ENCODE measurements around the gene ZNF766.

ZNF766 gene

GRCh38 chr19:52224211-52224610 lies 45.2 kb upstream of the ZNF766 start:
- TF ChIP-seq FOXM1 (IDR thresholded peaks at IDR 0.05; ENCODE audit: borderline replicate concordance, low read depth), result no peak
- no peak for TF ChIP-seq RAD21 (IDR thresholded peaks at IDR 0.05; ENCODE audit: low read depth)
- no peak for TF ChIP-seq CREB1 (IDR thresholded peaks at IDR 0.05; ENCODE audit: low read depth)
- TF ChIP-seq NFIC (IDR thresholded peaks at IDR 0.05), result no peak
- no peak for TF ChIP-seq USF1 (IDR thresholded peaks at IDR 0.05)
- TF ChIP-seq ZBTB7A (IDR thresholded peaks at IDR 0.05; ENCODE audit: low read depth), result no peak
- TF ChIP-seq TCF12 (IDR thresholded peaks at IDR 0.05; ENCODE audit: low read depth), result no peak
- no peak for TF ChIP-seq CEBPB (IDR thresholded peaks at IDR 0.05)
- TF ChIP-seq TEAD4 (IDR thresholded peaks at IDR 0.05), result no peak
- no peak for TF ChIP-seq TAF1 (IDR thresholded peaks at IDR 0.05; ENCODE audit: low read depth)

- TF ChIP-seq NFIC (IDR thresholded peaks at IDR 0.05) (no peak), YY1 (IDR thresholded peaks at IDR 0.05; ENCODE audit: low read depth) (no peak), TCF12 (IDR thresholded peaks at IDR 0.05; ENCODE audit: low read depth) (no peak), CREB1 (IDR thresholded peaks at IDR 0.05; ENCODE audit: low read depth) (no peak), TEAD4 (IDR thresholded peaks at IDR 0.05) (no peak), FOXM1 (IDR thresholded peaks at IDR 0.05; ENCODE audit: borderline replicate concordance, low read depth) (no peak), TAF1 (IDR thresholded peaks at IDR 0.05; ENCODE audit: low read depth) (no peak), EGR1 (IDR thresholded peaks at IDR 0.05) (no peak), EP300 (IDR thresholded peaks at IDR 0.05; ENCODE audit: borderline replicate concordance) (no peak)
Measured at GRCh38 chr19:52226652-52227051, 42.7 kb upstream of the ZNF766 start.

DNA sequence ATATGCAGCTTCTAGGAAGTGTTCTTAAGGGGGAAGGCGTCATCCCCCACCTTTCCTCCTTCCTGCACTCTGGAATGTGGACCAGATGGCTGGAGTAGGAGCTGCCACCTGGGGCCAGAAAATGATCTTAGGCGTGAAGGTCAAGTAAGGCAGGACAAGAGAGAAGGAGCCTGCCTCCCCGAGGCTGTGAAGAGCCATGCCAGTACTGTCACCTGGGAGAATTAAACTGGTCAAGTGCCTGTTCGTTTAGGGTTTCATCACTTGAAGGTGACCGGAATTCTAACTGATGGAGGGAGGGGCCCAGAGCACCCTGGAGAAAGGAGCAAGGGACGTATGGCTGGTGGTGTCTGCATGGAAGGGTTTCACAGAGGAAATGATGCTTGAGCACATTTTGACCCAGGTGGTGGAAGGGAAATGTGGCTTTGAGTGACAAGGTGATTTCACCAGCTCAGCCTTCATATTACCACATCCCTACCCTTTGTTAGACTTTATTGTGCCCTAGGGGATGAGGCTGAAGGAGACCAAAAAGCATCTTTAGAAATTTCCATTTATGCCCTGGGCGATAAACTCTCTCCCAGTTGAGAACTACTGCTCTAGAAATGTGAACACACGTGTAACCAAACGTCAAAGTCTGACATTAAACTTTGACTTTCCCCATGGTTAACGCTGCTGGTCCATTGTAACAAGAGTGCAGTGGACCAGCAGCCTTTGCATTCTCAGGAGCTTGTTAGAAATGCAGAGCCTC lies 42.0 kb upstream of the ZNF766 start:
- TF ChIP-seq, protein P1, sequence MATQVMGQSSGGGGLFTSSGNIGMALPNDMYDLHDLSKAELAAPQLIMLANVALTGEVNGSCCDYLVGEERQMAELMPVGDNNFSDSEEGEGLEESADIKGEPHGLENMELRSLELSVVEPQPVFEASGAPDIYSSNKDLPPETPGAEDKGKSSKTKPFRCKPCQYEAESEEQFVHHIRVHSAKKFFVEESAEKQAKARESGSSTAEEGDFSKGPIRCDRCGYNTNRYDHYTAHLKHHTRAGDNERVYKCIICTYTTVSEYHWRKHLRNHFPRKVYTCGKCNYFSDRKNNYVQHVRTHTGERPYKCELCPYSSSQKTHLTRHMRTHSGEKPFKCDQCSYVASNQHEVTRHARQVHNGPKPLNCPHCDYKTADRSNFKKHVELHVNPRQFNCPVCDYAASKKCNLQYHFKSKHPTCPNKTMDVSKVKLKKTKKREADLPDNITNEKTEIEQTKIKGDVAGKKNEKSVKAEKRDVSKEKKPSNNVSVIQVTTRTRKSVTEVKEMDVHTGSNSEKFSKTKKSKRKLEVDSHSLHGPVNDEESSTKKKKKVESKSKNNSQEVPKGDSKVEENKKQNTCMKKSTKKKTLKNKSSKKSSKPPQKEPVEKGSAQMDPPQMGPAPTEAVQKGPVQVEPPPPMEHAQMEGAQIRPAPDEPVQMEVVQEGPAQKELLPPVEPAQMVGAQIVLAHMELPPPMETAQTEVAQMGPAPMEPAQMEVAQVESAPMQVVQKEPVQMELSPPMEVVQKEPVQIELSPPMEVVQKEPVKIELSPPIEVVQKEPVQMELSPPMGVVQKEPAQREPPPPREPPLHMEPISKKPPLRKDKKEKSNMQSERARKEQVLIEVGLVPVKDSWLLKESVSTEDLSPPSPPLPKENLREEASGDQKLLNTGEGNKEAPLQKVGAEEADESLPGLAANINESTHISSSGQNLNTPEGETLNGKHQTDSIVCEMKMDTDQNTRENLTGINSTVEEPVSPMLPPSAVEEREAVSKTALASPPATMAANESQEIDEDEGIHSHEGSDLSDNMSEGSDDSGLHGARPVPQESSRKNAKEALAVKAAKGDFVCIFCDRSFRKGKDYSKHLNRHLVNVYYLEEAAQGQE (IDR thresholded peaks at IDR 0.05; ENCODE audit: low read depth), result no peak
- TF ChIP-seq RAD21 (IDR thresholded peaks at IDR 0.05; ENCODE audit: low read depth) (no peak), EGR1 (IDR thresholded peaks at IDR 0.05) (no peak), ZBTB7A (IDR thresholded peaks at IDR 0.05; ENCODE audit: low read depth) (no peak), CREB1 (IDR thresholded peaks at IDR 0.05; ENCODE audit: low read depth) (no peak), NFIC (IDR thresholded peaks at IDR 0.05) (no peak), EP300 (IDR thresholded peaks at IDR 0.05; ENCODE audit: borderline replicate concordance) (no peak), CEBPB (IDR thresholded peaks at IDR 0.05) (no peak), YY1 (IDR thresholded peaks at IDR 0.05; ENCODE audit: low read depth) (no peak), TEAD4 (IDR thresholded peaks at IDR 0.05) (no peak), USF1 (IDR thresholded peaks at IDR 0.05) (no peak), TCF12 (IDR thresholded peaks at IDR 0.05; ENCODE audit: low read depth) (no peak), TAF1 (IDR thresholded peaks at IDR 0.05; ENCODE audit: low read depth) (no peak)
- TF ChIP-seq, protein P2, sequence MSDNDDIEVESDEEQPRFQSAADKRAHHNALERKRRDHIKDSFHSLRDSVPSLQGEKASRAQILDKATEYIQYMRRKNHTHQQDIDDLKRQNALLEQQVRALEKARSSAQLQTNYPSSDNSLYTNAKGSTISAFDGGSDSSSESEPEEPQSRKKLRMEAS (IDR thresholded peaks at IDR 0.05), result no peak

DNA sequence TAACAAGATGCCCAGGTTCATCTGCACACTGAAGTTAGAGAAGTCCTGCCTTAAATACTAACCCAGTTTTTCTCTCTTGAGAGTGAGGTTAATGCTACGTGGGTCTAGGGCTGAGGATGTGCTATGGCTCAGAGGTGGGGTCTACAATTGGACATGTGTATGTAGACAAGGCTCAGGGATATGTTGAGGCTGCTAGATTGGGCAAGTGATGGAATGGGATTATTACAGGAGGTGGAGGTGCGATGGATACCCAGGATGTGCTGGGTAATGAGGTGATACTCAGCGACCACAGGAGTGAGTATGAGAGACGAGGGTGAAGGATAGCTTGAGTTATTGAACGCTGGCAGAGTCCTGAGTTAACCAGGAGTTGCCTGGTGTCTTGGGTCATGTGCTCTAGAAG lies 41.4 kb upstream of the ZNF766 start:
- TF ChIP-seq CREB1 (IDR thresholded peaks at IDR 0.05; ENCODE audit: low read depth) (no peak), RAD21 (IDR thresholded peaks at IDR 0.05; ENCODE audit: low read depth) (no peak), EGR1 (IDR thresholded peaks at IDR 0.05) (no peak), TCF12 (IDR thresholded peaks at IDR 0.05; ENCODE audit: low read depth) (no peak), ZBTB7A (IDR thresholded peaks at IDR 0.05; ENCODE audit: low read depth) (no peak)

DNA sequence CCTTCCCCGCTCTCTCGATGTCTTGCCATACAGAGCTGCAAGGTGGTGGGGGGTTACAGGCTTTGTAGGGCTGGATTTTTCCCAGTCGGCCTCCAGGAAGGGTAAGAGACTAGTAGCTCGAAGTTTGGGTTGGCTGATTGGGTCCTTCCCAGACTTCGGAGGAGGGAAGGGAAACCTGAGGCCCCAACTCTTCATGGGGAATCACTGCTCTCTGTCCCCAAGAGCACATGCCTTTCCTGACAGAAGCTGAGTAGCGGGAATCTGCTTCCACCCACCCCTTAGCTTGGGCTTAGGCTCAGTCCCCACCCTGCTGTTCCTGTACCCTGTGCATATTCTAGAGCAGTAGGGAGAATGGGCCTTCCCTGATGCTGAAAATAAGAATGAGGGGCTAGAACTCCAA lies 39.9 kb upstream of the ZNF766 start:
- TF ChIP-seq EGR1 (IDR thresholded peaks at IDR 0.05), result no peak
- TF ChIP-seq TAF1 (IDR thresholded peaks at IDR 0.05; ENCODE audit: low read depth), result no peak
- TF ChIP-seq ZBTB7A (IDR thresholded peaks at IDR 0.05; ENCODE audit: low read depth), result no peak
- TF ChIP-seq TEAD4 (IDR thresholded peaks at IDR 0.05), result no peak
- no peak for TF ChIP-seq TCF12 (IDR thresholded peaks at IDR 0.05; ENCODE audit: low read depth)
- TF ChIP-seq RAD21 (IDR thresholded peaks at IDR 0.05; ENCODE audit: low read depth), result no peak
- TF ChIP-seq CEBPB (IDR thresholded peaks at IDR 0.05), result no peak
- TF ChIP-seq, protein P2 (IDR thresholded peaks at IDR 0.05), result no peak
- TF ChIP-seq, protein P1 (IDR thresholded peaks at IDR 0.05; ENCODE audit: low read depth), result no peak
- TF ChIP-seq YY1 (IDR thresholded peaks at IDR 0.05; ENCODE audit: low read depth), result no peak
- TF ChIP-seq USF1 (IDR thresholded peaks at IDR 0.05), result no peak
- no peak for TF ChIP-seq CREB1 (IDR thresholded peaks at IDR 0.05; ENCODE audit: low read depth)
- no peak for TF ChIP-seq NFIC (IDR thresholded peaks at IDR 0.05)
- TF ChIP-seq FOXM1 (IDR thresholded peaks at IDR 0.05; ENCODE audit: borderline replicate concordance, low read depth), result no peak
- no peak for TF ChIP-seq EP300 (IDR thresholded peaks at IDR 0.05; ENCODE audit: borderline replicate concordance)
